Iris pigment epithelial cell (primary cell): ENCODE results near the gene MPHOSPH10.
A peak's percentile ranks its signal among the peaks of the same experiment; 100 is the strongest.
"Not testable (repeated sequence)": the region's sequence is repeated elsewhere in the genome, so short reads cannot be mapped to it uniquely, and the experiment has no call there.

ENCODE experiments used
- DNase-seq: peaks from one replicate; pipeline ENCODE4 v3.0.0-alpha.2; 2011; ENCODE audit warnings: low read depth

The MPHOSPH10 gene

GRCh38 chr2:71125506-71126294 is 4.7 kb upstream of the MPHOSPH10 start:
- no peak for DNase-seq

GRCh38 chr2:71126957-71127356 is 3.5 kb upstream of the MPHOSPH10 start:
- DNase-seq: no peak

GRCh38 chr2:71129114-71129901 is 1.1 kb upstream of the MPHOSPH10 start:
- peak; percentile 18 for DNase-seq

- DNase-seq: no peak
Observed at GRCh38 chr2:71129902-71130151, 607 bp upstream of the MPHOSPH10 start.

- DNase-seq: peak; percentile 44
Observed at GRCh38 chr2:71130905-71131244, 441 bp downstream of the MPHOSPH10 start.

DNA sequence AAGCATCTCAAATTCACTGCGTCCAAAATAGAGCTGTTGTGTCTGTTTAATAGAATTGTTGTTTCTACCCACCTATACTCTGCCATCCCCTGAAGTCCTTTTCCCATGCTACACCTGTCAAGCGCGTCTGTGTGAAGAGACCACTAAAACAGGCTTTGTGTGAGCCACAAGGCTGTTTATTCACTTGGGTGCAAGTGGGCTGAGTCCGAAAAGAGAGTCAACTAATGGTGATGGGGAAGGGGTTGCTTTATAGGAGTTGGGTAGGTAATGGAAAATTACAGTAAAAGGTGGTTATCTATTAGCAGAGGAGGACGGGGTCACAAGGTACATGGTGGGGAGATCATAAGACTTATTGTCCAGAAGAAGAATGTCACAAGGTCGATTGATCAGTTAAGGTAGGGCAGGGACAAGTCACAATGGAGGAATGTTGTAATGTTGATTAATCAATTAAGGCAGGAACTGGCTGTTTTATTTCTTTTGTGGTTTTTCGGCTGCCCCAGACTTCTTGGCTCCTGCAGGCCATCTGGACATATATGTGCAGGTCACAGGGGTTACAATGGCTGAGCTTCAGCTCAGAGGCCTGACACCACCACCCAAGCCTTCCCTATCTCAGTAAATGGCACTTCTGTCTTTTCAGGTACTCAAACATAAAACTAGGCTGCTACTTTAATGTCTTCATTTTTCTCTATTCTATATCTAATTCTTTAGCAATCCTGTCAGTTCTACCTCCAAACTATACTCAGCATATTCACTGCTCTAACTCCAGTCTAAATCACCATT is 1.1 kb downstream of the MPHOSPH10 start:
- DNase-seq: not testable (repeated sequence)

GRCh38 chr2:71133603-71134002 is 3.2 kb downstream of the MPHOSPH10 start:
- DNase-seq: no peak

DNA sequence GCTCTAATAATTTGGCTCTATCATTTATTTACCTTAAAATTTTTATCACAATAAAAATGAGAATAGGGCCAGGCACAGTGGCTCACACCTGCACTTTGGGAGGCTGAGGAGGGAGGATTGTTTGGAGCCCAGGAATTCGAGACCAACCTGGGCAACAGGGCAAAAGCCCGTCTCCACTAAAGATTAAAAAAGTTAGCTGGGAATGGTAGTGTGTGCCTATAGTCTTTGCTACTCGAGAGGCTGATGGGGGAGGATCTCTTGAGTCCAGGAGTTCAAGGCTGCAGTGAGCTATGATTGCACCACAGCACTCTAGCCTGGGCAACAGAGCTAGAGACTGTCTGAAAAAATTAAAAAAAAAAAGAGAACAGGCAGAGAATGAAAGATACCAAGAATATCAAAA is 5.7 kb downstream of the MPHOSPH10 start:
- DNase-seq: no peak

GRCh38 chr2:71143782-71144181 is 13.3 kb downstream of the MPHOSPH10 start:
- no peak for DNase-seq

DNA sequence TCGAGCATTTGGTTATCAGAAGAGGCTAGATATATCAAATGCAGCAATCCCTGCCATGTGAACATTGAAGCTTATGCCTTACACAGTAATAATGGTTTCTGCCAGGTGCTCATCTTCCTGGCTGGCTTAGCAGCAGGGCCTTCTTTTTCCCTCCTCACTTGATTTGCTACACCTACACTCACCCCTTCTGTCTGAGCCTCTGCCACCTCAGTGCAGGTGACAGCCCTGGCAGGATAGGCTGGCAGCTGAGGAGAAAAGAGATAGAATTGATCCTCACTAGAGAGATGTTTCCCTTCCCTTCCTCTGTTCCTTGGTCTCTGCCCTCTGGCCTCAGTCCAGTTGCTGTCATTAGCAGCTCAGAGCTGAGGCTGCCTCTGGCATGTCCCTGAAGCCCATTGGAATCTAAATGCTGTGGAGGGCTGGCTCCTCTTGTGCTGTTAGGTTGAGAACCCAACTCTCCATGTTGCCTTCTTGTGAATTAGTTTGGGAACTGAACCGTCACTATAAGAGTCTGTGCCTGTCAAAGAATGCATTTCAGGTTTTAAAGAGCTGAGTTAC is 18.2 kb downstream of the MPHOSPH10 start:
- no peak for DNase-seq

DNA sequence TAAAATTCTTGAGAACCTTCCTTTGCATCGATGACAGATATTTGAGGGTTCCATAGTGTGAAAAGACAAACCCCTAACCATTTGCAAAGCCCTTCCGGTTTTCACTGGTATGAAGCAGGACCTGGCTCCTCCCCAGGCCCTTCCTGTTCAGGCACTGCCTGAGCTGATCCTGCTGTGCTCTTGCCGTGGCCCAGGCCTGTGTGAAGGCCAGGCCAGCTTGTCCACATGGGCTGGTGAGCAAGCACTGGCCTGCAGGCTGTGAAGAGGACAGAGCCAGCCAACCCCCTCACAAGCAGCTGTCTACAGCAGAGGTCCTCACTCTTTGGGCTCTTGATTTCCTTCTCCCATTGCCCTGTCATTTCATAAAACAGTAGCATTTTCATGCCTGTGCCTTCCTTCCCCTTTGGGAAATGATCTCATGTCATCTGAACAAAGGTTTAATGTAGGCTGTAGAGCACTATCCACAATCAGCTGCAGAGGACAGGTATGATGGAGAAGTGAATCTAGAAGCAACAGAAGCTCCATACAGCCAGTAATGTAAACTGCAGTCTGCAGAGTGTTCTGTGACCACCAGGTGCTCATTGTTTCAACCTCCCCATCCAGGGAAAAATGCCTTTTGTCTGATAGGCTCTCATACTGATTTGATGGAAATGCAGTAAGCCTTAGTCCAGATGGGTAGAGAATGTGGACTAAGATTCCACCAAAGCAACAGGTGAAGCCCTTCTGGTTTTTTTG is 19.8 kb downstream of the MPHOSPH10 start:
- peak; percentile 24 for DNase-seq

DNA sequence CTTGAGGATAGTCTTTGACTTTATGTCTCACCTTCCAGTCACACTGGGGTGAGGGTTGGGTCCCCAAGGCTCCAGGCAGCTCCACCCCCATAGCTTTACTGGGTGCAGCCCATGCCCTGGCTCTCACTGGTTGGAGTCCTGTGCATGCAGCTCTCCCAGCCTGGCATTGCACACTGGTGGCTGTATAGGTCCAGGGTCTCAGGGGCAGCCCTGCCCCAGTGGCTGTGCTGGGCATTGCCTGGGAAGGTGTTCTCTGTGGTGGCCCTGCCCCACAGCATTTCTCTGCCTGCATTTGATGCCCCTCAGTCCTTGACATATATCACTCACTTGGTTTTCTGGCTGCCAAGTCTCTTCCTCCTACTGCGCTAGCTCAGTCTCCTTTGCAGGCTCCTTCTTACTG is 21.2 kb downstream of the MPHOSPH10 start:
- DNase-seq: no peak

GRCh38 chr2:71153585-71154224 is 23.3 kb downstream of the MPHOSPH10 start:
- DNase-seq: no peak

- DNase-seq: no peak
Observed at GRCh38 chr2:71154279-71154678, 23.8 kb downstream of the MPHOSPH10 start.

- peak; percentile 17 for DNase-seq
Observed at GRCh38 chr2:71154798-71155197, 24.4 kb downstream of the MPHOSPH10 start.

- no peak for DNase-seq
Observed at GRCh38 chr2:71155846-71156245, 25.4 kb downstream of the MPHOSPH10 start.

DNA sequence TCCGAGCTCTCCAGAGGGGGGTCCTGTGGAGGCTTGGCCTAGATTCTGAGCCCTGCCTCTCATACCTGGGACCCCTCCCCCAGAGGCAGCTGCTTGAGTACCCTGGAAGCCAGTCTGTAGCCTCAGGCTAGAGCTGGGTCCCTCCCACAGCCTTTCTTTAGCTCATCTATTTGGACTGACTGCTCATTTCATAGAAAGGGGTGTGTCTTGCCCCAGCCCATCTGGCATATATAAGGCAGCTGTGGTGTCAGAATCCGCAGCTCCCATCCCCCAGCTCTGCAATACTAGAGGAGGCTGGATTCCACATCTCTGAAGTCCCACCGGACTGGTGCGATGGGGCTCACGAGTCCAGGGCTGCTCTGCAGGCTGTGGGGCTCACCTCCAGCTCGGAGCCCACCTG is 26.1 kb downstream of the MPHOSPH10 start:
- peak; percentile 24 for DNase-seq

DNA sequence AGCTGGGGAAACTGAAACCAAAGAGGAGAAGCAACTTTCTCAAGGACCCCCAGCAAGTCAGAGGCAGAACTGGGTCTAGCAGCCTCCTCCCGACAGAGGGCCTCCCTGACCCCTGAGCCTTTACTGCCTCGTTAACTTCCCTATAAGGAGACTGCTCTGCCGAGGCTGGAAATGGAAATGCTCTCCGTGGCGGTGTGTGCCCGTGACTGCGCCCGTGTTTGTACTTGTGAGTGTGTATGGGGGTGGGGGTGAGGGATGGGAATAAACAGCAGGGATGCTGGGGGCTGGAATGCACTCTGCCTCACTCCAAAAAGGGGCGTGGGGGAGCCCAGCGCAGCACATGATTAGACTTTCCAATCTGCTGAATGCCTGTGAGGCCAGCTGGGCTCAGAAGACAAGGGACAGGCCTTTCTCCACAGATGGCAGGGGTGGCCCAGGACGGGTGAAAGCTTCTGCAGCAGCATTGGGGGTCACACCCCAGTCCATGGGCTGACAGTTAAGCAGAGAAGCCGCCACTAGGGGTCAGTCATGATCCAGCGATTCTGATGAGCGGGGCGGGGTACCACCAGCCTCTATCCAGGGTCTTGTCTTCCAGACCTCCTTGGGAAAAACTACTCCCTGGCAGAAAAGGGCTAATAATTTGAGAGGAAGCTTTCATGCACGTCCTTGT is 26.8 kb downstream of the MPHOSPH10 start:
- peak; percentile 18 for DNase-seq

GRCh38 chr2:71166812-71167211 is 36.4 kb downstream of the MPHOSPH10 start:
- DNase-seq: no peak

DNA sequence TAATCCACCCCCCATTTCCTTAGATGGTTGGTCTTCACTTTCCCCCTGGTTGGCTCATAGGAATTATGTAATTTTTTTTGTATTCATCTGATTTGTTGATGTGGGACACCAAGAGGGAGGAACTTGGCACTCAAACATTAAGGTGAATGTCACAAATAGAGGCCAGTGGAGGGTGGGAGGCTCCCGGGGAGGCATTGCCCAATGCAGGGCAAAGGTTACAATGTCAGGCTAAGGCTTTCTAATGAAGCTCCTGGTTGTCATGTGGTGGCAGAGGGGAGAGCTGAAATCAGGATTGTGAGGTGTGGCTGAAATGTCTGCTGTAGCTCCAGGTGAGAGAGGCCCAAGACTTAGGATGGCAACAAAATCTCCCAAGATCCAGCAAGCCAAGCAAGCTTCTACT is 42.7 kb downstream of the MPHOSPH10 start:
- DNase-seq: no peak

DNA sequence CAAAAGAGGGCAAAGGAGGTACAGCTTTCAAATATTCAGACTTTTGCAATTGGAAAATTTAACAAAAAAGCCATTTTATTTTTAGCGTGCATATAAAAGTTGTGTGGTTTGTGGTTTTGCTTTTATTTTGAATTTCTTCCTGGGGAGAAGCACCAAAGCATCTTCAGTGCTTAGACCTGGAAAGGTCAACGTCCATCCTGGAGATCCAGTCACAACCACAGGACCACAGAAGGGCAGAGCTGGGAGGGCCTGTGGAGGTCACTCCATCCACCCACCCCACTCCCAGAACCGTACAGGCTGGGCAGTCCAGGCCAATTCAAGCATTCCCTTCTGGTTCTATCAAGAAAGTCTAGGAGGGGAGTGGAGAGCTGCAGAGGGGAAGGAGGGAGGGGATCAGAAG is 43.8 kb downstream of the MPHOSPH10 start:
- DNase-seq: no peak
